NAMALWA (cell line): Measurements from ENCODE around the gene MAML2.
A peak's percentile ranks its signal among the peaks of the same experiment; 100 is the strongest.

Experiments
- DNase-seq: peaks from one replicate; pipeline ENCODE4 v3.0.0-alpha.2; 2015; ENCODE audit warnings: low spot score

The MAML2 gene

DNA sequence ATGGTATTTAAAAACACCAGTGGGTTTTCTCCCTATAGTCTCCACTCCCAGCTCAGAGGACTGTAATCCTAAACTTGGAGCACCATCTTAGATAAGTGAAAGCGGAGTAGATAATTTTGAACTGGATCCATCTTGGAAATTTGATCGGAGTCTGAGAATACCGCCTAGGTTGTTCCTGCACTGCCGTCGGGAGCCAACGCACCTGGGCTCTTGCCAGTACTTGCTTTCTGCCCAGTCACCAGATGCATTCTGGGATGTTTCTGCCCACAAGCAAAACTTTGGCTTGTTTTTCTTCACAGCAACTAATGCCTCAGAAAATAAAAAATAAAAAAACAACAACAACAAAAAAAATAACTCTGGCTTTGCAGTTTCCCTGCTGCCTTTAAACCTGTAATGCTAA, 306.1 kb downstream of the MAML2 start:
- no peak for DNase-seq

DNA sequence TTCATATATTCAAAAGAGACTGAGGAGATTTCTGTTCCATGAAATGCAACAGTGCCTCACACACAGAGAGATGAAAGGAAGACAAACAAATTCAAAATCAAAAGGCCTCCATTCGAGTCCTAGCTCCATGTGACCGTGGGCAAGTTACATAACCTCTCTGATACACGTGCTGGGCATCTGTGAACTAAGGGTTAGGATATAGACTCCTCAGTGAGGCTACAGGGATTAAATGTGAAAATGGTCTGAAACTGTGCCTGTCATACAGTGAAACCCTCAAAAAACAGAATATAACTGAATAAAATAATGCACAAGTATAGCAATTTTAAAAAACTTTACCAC, 307.3 kb downstream of the MAML2 start:
- no peak for DNase-seq

DNA sequence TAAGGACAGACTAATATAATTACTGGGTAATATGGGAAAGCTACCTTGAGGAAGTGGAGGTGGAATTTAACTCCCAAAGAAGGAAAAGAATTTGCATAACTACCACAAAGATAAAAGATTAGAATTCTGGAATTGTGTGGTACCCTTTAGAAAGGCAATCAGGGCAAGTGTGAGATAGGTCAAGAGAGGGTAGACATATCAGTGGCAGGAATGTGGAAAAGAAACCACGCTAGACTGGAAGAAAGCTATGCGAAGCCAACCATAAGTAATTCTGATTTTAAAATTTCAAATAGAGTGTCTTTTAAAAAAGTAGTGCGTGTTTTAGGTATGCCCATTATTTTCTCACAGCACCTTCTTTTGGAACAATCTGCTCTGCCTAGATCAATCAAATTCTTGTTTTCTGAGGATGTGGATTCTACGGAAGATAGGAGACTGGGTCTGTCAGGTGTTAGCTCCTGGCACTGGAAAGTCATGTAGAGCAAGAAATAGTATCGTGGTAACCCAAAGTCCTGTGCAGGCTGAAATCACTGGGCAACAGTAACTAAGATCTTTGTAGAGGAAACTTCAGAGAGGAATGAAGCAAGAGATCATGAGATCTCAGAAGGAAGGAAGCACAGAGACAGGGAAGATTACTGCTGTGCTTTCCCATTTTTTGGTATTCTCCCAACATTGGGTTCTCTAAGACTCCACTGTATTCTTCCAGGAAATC, 307.8 kb downstream of the MAML2 start:
- no peak for DNase-seq

DNA sequence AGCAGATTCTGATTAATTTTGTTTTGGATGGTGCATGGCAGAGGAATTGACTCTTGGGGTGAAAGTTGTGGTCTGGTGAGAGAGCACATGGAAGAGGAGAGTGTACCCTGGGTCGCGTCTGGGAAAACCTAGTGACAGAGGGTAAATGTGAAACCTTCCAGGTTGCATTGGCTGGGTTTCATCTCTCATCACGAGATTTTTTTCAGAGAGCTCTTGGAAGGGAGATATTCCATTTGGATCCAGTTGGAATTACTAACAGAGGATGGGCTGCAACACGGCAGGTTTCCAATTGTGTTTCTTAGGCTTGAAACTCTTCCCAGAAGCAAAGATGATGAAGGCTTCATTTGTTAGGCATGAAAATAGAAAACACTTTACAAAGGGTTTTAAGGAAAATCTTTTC, 309.4 kb downstream of the MAML2 start:
- no peak for DNase-seq

DNA sequence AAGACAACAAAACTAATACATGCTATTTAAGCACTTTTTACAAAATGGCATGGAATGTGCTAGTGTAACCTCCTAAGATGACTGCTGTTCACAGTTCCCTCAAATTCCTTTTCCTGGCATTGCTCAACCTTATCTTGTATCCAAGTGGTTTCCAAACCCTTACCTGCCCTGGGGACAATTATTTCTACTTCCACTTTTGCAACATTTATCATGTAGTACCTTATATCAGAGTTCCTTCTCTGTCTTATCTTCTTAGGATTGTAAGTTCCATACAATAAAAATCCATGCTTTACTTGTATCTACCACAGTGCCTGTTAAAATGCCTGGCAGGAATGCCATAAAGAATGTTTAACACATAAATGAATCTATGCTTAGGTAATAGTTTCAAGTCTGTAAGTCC, 309.9 kb downstream of the MAML2 start:
- no peak for DNase-seq

DNA sequence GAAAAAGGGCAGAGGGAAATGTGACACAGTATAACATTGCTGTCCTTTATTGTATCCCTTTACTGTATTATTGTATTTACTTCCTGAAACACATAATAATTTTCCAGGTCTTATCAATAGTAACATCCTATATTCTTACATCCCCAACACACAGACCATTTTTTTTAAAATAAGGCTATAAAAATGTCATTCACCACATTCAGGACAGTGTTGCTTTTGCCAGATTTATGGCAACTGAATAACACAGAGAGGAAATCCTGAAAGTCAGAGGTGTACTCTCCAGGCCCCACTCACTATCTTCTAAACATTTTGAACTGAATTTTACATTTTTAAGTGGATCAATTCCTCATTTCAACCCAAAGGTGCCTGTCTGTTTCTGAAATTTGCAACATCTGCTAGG, 314.2 kb downstream of the MAML2 start:
- no peak for DNase-seq

DNA sequence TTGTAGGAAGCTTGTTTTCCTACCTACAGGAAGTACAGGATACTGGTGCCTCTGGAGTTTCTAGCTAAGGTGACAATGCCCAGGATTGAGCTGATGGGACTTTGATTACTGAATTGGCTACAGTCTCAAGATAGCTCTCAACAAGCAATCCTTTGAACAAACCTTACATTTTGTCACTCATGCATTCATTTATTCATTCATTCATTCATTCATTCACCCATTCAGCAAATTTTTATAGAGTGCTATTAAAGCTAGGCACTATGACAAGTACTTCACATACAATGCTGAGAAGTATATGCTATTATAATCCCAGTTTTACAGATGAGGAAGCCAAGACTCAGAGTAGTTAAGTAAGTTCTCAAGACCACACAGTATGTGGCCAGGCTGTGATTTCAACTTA, 316.0 kb downstream of the MAML2 start:
- no peak for DNase-seq

DNA sequence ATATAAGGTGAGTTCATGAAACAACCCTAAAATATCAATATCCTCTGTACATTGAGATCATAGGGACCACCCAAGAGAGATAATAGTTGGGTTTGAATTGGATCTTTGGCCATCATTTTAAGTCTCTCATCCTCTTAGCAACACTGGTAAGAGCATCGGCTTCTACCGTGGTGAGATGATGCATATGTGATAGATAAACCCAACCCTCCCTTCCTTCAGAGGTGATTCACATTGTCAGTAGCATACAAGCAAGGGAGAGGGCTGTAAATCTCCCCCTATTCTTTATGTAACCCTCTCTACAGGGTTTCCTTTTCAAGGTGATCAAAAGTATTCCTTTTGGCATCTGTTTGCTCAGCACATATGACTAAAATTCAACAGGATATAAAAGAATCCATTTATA, 316.7 kb downstream of the MAML2 start:
- DNase-seq, result no peak

DNA sequence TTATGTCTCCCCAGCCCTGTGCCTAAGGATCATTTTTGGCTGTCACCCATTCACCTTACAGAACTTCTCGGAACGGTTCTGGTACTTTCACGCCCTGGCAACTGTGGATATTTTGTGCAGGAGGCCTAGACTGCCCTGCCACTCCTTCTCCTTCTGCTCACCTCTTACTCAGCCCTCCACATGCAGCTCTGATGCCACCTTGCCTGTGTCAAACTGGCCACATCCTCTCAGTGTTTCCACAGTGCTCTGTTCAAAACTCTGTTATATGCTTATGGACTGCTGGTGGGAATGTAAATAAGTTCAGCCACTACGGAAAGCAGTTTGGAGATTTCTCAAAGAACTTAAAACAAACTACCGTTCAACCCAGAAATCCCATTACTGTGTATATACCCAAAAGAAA, 318.3 kb downstream of the MAML2 start:
- DNase-seq, result no peak

DNA sequence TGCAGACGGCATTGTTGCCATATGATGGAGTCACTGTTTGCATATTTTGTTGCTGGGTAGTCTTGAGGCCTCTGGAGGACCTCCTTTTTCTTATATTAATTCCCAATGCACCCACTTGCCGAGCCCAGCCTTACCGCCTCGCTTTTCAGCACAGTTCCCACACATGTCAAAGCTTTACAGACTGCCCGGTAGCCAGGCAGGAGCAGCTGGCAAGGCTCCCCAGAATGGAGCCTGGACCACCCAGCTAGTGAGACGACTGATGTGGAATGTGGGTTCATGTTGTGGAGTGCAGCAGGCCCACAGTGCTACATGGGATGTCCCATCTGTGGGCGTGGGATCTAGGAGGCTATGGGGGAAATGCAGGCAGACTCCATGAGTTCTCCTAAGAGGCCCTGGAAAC, 319.7 kb downstream of the MAML2 start:
- no peak for DNase-seq

DNA sequence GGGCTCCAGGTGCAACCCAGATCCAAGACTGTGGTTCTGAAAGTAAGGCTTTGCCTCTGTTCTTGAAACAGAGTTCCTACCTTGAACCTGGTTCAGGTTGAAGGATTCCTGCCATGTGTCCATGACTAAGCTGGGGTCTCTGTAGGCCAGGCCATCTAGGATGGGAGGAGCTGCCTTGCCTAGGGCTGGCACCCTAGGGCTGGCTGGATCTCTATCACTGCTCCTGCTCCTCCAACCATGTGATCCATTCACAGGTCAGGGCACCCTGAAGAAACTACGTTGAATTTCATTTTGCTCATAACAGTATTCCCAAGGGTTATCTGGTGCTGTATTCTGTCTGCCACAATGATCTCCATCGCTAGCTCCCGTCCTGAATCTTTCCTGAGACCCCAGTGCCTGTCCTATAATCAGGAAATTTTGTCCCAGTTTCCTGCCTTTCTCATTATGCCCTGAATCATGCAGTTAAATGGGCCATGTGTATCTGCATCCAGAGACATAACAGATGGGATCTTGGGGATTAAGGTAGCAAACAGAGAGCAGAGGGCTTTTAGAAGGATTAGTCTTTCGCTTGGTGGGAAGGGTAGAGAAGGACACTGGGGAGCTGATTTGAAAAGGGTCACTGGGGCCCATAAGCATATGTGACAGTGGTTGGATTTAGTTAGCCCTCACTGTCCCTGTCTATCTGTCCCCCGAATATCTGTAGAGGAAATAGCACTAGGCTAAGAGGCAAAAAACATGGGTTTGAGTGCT, 320.9 kb downstream of the MAML2 start:
- DNase-seq, result no peak

DNA sequence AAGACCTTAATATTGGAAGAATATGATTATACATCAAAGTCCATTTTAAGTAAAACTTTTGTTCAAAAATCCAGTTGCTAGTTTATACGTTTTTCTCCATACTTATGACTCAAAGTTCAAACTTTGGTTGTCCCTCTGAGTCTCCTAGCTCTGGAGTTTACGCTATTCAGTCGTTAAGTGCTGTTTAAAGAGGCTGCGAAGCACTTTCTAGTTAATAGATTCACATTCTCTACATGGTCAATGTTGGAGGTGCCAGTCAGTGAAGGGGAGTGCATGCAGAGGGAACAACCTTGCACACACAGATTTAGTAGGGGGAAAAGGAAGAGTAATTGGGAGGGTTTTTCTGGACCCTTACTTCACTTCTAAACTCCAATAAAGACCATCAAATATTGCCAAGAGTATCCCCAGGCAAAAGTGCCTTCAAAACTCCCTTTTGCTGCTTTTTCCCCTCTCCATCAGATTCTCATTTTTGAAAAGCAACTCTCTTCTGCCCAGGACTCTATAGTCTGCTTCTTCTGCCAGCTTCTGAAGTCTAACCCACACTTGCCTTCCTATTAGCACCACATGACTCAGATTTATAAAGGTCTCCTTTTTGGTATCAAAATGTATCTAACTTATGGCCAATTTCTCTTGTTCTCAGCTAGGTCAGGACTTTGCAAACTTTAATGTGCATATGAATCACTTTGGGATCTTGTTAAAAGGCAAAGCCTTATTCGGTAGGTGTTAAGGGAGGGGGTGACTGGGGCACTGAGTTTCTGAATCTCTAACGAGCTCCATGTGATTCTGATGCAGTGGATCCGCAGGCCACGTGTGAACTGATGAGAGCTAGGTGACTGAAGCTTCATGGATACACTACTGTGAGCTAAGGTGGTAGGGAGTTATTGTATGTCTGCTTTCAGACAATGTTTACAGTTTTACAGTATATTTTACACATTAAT, 322.9 kb downstream of the MAML2 start:
- DNase-seq, result no peak

DNA sequence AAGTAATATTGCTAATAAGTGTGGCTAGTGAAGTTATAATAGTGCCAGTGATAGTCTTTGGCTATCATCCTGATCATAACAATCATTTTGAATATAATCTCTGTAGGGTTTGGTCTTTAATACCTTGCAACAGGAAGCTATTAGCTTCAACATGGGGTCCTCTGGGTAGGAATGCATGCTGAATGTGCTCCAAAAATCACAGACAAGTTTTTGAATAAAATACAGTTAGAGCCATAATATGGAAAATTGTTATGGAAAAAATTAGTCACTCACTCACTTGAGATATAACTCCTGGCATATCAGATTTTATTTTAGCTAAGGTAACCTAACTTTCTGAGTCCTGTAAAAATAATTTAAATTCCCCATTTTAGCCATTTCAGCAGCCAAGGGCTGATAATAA, 323.7 kb downstream of the MAML2 start:
- no peak for DNase-seq

DNA sequence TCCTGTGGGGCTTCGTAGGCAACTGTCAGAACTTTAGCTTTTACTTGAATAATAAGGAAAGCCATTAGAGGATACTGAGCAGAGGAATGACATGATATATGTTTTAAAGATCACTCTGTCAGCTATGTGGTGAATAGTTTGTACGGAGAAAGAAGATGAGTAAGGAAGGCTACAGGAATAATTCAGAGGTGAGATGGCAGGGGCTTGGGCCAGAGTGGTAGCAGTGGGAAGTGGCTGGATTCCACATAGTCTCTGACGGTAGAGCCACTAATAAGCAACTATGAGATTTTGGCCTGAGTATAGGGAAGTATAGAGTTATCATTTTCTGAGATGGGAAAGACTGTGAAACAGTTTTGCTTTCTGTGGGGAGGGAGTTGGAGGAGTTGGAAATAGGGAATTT, 325.1 kb downstream of the MAML2 start:
- no peak for DNase-seq

DNA sequence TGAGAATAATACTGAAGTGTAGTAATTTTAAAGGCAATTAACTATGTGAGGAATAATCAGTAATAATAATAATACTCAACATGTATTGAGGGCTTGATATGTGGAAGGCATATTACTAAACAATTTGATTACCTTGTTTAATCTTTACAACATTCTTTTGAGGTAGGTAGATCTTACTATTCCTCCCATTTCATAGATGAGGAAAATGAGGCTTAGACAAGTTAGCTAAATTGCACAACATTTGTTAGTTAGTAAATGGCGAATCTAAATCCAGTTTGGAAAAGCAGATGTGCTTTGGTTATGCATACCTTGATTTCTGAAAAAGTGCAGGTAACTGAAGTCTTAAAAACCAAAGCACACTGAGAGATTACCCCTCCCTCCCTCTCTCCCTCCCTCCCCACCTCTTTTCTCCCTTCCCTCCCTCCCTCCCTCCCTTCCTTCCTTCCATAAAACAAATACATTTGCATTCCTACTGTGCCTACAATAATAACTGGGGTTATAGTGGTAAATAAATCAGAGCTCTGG, 326.0 kb downstream of the MAML2 start:
- no peak for DNase-seq

DNA sequence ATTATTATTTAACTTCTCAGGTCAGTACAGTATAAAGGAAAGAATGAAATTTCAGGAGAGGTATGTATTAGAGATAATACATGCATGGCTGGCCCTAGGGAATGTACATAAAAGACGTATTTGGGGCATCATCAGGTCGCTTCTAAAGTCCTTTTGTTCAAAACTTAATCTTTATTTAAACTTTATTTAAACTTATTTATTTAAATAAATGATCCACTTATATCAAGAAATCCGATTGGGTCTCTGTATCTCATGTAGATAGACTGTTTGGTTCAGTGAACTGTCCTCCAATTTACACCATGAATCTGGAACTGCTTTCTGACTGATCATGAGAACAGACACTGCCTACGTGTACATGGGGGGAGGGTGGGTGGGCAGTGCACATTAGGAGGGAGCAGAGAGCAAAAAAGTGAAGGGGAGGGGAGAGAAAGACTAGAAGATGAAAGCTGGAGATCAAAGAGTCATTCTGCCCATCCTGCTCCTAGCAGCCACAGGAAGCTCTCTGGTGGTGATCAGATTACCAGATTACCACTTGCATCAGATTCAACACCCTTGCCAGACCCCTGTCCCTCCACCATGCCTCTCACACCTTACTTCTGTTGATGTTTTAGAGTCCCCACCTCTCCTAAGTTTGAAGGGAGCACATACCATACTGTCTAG, 327.0 kb downstream of the MAML2 start:
- DNase-seq, result no peak

DNA sequence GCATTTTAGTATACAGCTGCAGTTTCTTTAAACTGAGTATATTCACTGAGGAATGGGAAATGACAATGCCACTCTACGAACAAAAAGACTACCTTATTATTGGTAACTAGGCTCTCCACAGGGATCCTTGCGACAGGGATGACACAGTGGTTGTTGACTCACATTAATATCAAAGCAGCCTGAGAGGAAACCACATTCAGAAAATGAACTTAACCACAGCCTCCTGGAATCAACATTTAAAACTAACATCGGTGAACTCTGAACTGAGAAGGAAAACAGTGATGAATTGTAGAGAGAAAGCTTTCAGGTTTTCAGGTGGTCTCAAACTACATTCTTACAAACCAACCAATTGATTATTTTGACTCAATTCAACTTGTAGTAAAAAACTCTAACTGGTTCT, 328.8 kb downstream of the MAML2 start:
- DNase-seq, result no peak

DNA sequence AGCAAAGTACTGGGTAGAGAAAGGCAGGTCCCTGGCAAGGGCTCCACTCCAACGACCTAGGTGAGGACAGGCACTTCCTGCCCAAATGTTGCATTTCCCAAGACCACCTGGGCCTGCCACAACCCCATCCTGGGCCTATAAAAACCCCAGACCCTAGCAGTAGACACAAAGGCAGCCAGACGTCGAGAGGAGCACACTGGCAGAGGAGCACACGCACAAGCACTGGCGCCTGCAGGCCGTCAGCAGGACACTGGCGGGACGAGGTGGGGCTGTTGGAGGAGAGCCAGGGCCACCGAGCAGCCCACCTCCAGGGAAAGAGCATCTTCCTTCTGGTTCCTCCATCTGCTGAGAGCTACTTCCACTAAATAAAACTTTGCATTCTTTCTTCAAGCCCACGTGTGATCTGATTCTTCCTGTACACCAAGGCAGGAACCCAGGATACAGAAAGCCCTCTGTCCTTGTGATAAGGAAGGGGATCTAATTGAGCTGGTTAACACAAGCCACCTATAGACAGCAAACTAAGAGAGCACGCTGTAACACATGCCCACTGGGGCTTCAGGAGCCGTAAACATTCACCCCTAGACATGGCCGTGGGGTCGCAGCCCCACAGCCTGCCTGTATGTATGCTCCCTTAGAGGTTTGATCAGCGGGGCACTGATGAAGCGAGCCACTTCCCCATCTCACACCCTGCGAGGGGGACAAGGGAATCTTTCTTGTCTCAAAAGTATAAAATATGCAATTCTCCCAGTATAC, 329.4 kb downstream of the MAML2 start:
- no peak for DNase-seq

DNA sequence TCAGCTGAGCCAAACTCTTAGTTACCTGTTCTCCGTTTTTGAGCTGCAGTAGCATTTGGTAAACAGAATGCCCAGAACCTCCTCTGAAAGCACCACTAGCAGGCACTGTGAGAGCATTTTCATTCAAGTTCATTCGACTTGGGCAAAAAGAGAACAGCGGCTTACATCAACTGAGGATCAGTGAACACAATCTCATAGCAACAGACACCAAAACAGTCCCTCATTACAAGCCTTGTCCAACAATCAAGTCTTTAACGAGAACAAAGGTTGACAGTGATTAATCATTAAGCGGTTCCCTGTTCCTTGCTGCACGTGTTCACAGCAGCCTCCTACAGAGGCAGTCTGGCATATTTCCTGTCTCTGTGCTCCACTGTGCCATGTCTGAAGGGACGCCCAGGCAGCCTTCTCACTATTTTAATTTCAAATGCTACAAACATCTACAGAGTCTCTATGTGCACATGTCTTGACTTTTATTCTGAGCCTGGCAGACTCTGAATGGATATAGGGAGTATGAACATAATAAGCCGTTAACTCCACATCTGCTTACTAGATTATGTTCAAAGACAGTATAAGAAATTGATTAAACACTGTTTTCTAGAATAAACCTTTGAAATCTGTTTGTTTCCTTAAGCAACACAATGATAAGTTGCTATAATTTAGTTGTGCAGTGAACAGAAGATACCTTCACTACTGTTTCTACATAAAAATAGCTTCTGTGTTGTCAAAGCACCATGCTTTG, 330.7 kb downstream of the MAML2 start:
- peak; percentile 95 for DNase-seq

DNA sequence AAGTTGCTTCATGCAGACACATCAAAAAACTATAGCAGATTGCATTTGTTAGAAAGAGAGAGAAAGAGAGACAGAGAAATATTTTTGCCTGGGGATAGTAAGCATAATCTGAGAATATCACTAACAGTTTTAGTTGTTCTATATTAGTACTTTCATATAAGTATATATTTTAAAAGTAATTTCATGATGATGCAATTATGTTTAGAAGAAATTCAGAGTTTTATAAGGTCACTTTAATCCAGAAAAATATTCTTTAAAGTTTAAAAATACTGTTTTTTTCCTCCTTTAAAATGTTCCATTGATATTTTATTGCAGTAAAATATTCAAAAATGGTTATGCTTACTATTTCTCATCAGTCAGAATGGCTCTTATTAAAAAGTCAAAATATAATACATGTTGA, 332.3 kb downstream of the MAML2 start:
- DNase-seq, result no peak
